ENCODE measurements around the gene SYNDIG1.

Gene SYNDIG1

GRCh38 chr20:24437196-24438082 is 32.0 kb upstream of the SYNDIG1 start:
- Histone ChIP-seq H3K27ac (ENCODE audit: low read depth, low read length) (no peak overlapping the region), H3K27me3 (ENCODE audit: control insufficient read depth in 1 of 2, insufficient read depth in 2 of 2, low read length in 2 of 2) (peaks cover 0 to 7% of the 10 kb centered on the region in 2 donors), H3K4me1 (ENCODE audit: insufficient read depth, low read length) (peaks cover 12% of the 10 kb centered on the region), H3K4me3 (ENCODE audit: low read depth in 1 of 2, low read length in 2 of 2) (no peak overlapping the region), H3K9ac (ENCODE audit: low read length) (no peak overlapping the region), H3K9me3 (ENCODE audit: low read length) (no peaks in the 10 kb centered on the region), H3K36me3 (ENCODE audit: insufficient read depth, low read length) (no peaks in the 10 kb centered on the region)

- no peak overlapping the region for H3K9ac ChIP-seq (ENCODE audit: low read length)
- H3K4me3 ChIP-seq (ENCODE audit: low read depth in 1 of 2, low read length in 2 of 2), result no peak overlapping the region
- H3K36me3 ChIP-seq (ENCODE audit: insufficient read depth, low read length), result no peaks in the 10 kb centered on the region
- no peak overlapping the region for H3K27ac ChIP-seq (ENCODE audit: low read depth, low read length)
- no peaks in the 10 kb centered on the region for H3K9me3 ChIP-seq (ENCODE audit: low read length)
- H3K27me3 ChIP-seq (ENCODE audit: control insufficient read depth in 1 of 2, insufficient read depth in 2 of 2, low read length in 2 of 2), result peaks cover 0 to 7% of the 10 kb centered on the region in 2 donors
- peaks cover 12% of the 10 kb centered on the region for H3K4me1 ChIP-seq (ENCODE audit: insufficient read depth, low read length)
Observed at GRCh38 chr20:24438331-24438730, 31.1 kb upstream of the SYNDIG1 start.

GRCh38 chr20:24439737-24440387 is 29.6 kb upstream of the SYNDIG1 start:
- no peak overlapping the region for H3K9ac ChIP-seq (ENCODE audit: low read length)
- peaks cover 0 to 7% of the 10 kb centered on the region in 2 donors for H3K27me3 ChIP-seq (ENCODE audit: control insufficient read depth in 1 of 2, insufficient read depth in 2 of 2, low read length in 2 of 2)
- H3K9me3 ChIP-seq (ENCODE audit: low read length), result no peaks in the 10 kb centered on the region
- H3K27ac ChIP-seq (ENCODE audit: low read depth, low read length), result no peak overlapping the region
- H3K4me1 ChIP-seq (ENCODE audit: insufficient read depth, low read length), result peaks cover 12% of the 10 kb centered on the region
- no peak overlapping the region for H3K4me3 ChIP-seq (ENCODE audit: low read depth in 1 of 2, low read length in 2 of 2)
- H3K36me3 ChIP-seq (ENCODE audit: insufficient read depth, low read length), result no peaks in the 10 kb centered on the region

GRCh38 chr20:24441661-24442060 is 27.8 kb upstream of the SYNDIG1 start:
- H3K4me3 ChIP-seq (ENCODE audit: low read depth in 1 of 2, low read length in 2 of 2), result no peak overlapping the region
- H3K4me1 ChIP-seq (ENCODE audit: insufficient read depth, low read length), result peaks cover 12% of the 10 kb centered on the region
- H3K27ac ChIP-seq (ENCODE audit: low read depth, low read length), result no peak overlapping the region
- no peaks in the 10 kb centered on the region for H3K36me3 ChIP-seq (ENCODE audit: insufficient read depth, low read length)
- H3K27me3 ChIP-seq (ENCODE audit: control insufficient read depth in 1 of 2, insufficient read depth in 2 of 2, low read length in 2 of 2), result peaks cover 0 to 7% of the 10 kb centered on the region in 2 donors
- no peak overlapping the region for H3K9ac ChIP-seq (ENCODE audit: low read length)
- no peaks in the 10 kb centered on the region for H3K9me3 ChIP-seq (ENCODE audit: low read length)

- H3K9me3 ChIP-seq (ENCODE audit: low read length), result no peaks in the 10 kb centered on the region
- no peaks in the 10 kb centered on the region for H3K36me3 ChIP-seq (ENCODE audit: insufficient read depth, low read length)
- no peak overlapping the region for H3K27ac ChIP-seq (ENCODE audit: low read depth, low read length)
- H3K9ac ChIP-seq (ENCODE audit: low read length), result no peak overlapping the region
- no peak overlapping the region for H3K4me3 ChIP-seq (ENCODE audit: low read depth in 1 of 2, low read length in 2 of 2)
- H3K4me1 ChIP-seq (ENCODE audit: insufficient read depth, low read length), result peaks cover 5% of the 10 kb centered on the region
- H3K27me3 ChIP-seq (ENCODE audit: control insufficient read depth in 1 of 2, insufficient read depth in 2 of 2, low read length in 2 of 2), result peaks cover 0 to 7% of the 10 kb centered on the region in 2 donors
Observed at GRCh38 chr20:24442909-24443308, 26.5 kb upstream of the SYNDIG1 start.

- Histone ChIP-seq H3K4me3 (ENCODE audit: low read depth in 1 of 2, low read length in 2 of 2) (no peak overlapping the region), H3K9ac (ENCODE audit: low read length) (no peak overlapping the region), H3K36me3 (ENCODE audit: insufficient read depth, low read length) (no peaks in the 10 kb centered on the region), H3K9me3 (ENCODE audit: low read length) (no peaks in the 10 kb centered on the region), H3K27ac (ENCODE audit: low read depth, low read length) (no peak overlapping the region), H3K27me3 (ENCODE audit: control insufficient read depth in 1 of 2, insufficient read depth in 2 of 2, low read length in 2 of 2) (peaks cover 0 to 7% of the 10 kb centered on the region in 2 donors), H3K4me1 (ENCODE audit: insufficient read depth, low read length) (no peaks in the 10 kb centered on the region)
Observed at GRCh38 chr20:24443436-24443835, 26.0 kb upstream of the SYNDIG1 start.

GRCh38 chr20:24444526-24445190 is 24.8 kb upstream of the SYNDIG1 start:
- H3K36me3 ChIP-seq (ENCODE audit: insufficient read depth, low read length), result no peaks in the 10 kb centered on the region
- no peak overlapping the region for H3K9ac ChIP-seq (ENCODE audit: low read length)
- H3K4me3 ChIP-seq (ENCODE audit: low read depth in 1 of 2, low read length in 2 of 2), result no peak overlapping the region
- H3K27ac ChIP-seq (ENCODE audit: low read depth, low read length), result no peak overlapping the region
- no peaks in the 10 kb centered on the region for H3K4me1 ChIP-seq (ENCODE audit: insufficient read depth, low read length)
- H3K9me3 ChIP-seq (ENCODE audit: low read length), result no peaks in the 10 kb centered on the region
- H3K27me3 ChIP-seq (ENCODE audit: control insufficient read depth in 1 of 2, insufficient read depth in 2 of 2, low read length in 2 of 2), result peaks cover 0 to 4% of the 10 kb centered on the region in 2 donors

GRCh38 chr20:24445510-24446170 is 23.8 kb upstream of the SYNDIG1 start:
- Histone ChIP-seq H3K36me3 (ENCODE audit: insufficient read depth, low read length) (no peaks in the 10 kb centered on the region), H3K27ac (ENCODE audit: low read depth, low read length) (no peak overlapping the region), H3K4me3 (ENCODE audit: low read depth in 1 of 2, low read length in 2 of 2) (no peak overlapping the region), H3K9ac (ENCODE audit: low read length) (no peak overlapping the region), H3K4me1 (ENCODE audit: insufficient read depth, low read length) (no peaks in the 10 kb centered on the region), H3K27me3 (ENCODE audit: control insufficient read depth in 1 of 2, insufficient read depth in 2 of 2, low read length in 2 of 2) (no peaks in the 10 kb centered on the region), H3K9me3 (ENCODE audit: low read length) (no peaks in the 10 kb centered on the region)

GRCh38 chr20:24446811-24447210 is 22.6 kb upstream of the SYNDIG1 start:
- Histone ChIP-seq H3K27me3 (ENCODE audit: control insufficient read depth in 1 of 2, insufficient read depth in 2 of 2, low read length in 2 of 2) (no peaks in the 10 kb centered on the region), H3K9me3 (ENCODE audit: low read length) (no peaks in the 10 kb centered on the region), H3K4me3 (ENCODE audit: low read depth in 1 of 2, low read length in 2 of 2) (no peak overlapping the region), H3K9ac (ENCODE audit: low read length) (no peak overlapping the region), H3K36me3 (ENCODE audit: insufficient read depth, low read length) (no peaks in the 10 kb centered on the region), H3K4me1 (ENCODE audit: insufficient read depth, low read length) (no peaks in the 10 kb centered on the region), H3K27ac (ENCODE audit: low read depth, low read length) (no peak overlapping the region)

GRCh38 chr20:24448170-24448569 is 21.3 kb upstream of the SYNDIG1 start:
- H3K27ac ChIP-seq (ENCODE audit: low read depth, low read length), result no peak overlapping the region
- no peaks in the 10 kb centered on the region for H3K36me3 ChIP-seq (ENCODE audit: insufficient read depth, low read length)
- H3K27me3 ChIP-seq (ENCODE audit: control insufficient read depth in 1 of 2, insufficient read depth in 2 of 2, low read length in 2 of 2), result no peaks in the 10 kb centered on the region

More at GRCh38 chr20:24448170-24448569, 21.3 kb upstream of the SYNDIG1 start:
- Histone ChIP-seq H3K9ac (ENCODE audit: low read length) (no peak overlapping the region), H3K4me3 (ENCODE audit: low read depth in 1 of 2, low read length in 2 of 2) (no peak overlapping the region), H3K4me1 (ENCODE audit: insufficient read depth, low read length) (no peaks in the 10 kb centered on the region), H3K9me3 (ENCODE audit: low read length) (no peaks in the 10 kb centered on the region)
